Neural progenitor cell (in vitro differentiated cells): ENCODE measurements around the gene P2RX7.

ENCODE experiments used
- CTCF ChIP-seq: fragments of 200-600 bp; sonication (generic); IDR thresholded peaks from 2 replicates; pipeline ENCODE4 v1.5.1; 2017; ENCODE audit warnings: antibody characterized with exemption, mild to moderate bottlenecking
- EZH2 ChIP-seq: fragments of 200-600 bp; sonication (generic); IDR thresholded peaks from 2 replicates; pipeline ENCODE4 v1.6.1; 2017; ENCODE audit warnings: antibody characterized with exemption, mild to moderate bottlenecking, moderate library complexity
- EZH2phosphoT487 ChIP-seq: fragments of 200-600 bp; sonication (generic); IDR thresholded peaks from 2 replicates; pipeline ENCODE4 v1.6.1; 2017; ENCODE audit warnings: antibody characterized with exemption

DNA sequence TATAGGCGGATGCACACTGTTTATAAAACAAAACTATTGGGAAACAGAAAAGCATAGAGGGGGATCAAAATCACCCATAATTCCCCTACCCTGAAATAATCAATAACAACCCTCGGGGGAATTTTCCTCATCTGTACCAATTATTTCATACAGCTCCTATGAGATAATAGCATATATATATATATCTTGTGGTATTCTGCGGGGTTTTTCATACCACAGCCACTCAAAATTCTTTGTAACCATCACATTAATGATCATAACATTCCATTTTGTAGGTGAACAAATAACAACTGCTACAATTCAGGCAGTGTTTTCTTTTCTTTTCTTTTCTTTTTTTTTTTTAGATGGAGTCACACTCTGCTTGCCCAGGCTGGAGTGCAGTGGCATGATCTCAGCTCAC is 35.3 kb downstream of the P2RX7 start:
- TF ChIP-seq CTCF (no peak), EZH2 (no peak), EZH2phosphoT487 (no peak)
